WTC11 (cell line): ENCODE results near the gene GABRB2.

ENCODE experiments used
- ATF3 ChIP-seq: sonication (generic); formaldehyde crosslinking; conservative IDR thresholded peaks from 2 replicates; pipeline ENCODE4 v1.8.1; 2022; ENCODE audit warnings: mild to moderate bottlenecking, missing genetic modification reagents
- CBFB ChIP-seq: sonication (generic); formaldehyde crosslinking; IDR thresholded peaks from 2 replicates; pipeline ENCODE4 v1.8.1; 2022; ENCODE audit warnings: mild to moderate bottlenecking, low read depth, missing genetic modification reagents
- CTCF ChIP-seq: fragments of 200-600 bp; IDR thresholded peaks from 2 replicates; pipeline ENCODE4 v1.8.0; 2022; ENCODE audit warnings: antibody characterized with exemption
- E2F1 ChIP-seq: sonication (generic); formaldehyde crosslinking; IDR thresholded peaks from 2 replicates; pipeline ENCODE4 v1.8.0; 2022; ENCODE audit warnings: mild to moderate bottlenecking, missing genetic modification reagents
- FOXP1 ChIP-seq: sonication (generic); formaldehyde crosslinking; IDR thresholded peaks from 2 replicates; pipeline ENCODE4 v1.8.0; 2022; ENCODE audit warnings: missing genetic modification reagents, mild to moderate bottlenecking, moderate library complexity, borderline replicate concordance
- HMGXB4 ChIP-seq: sonication (generic); formaldehyde crosslinking; IDR thresholded peaks from 2 replicates; pipeline ENCODE4 v1.8.1; 2023; ENCODE audit warnings: mild to moderate bottlenecking, moderate library complexity, missing genetic modification reagents
- MAX ChIP-seq: sonication (generic); formaldehyde crosslinking; IDR thresholded peaks from 2 replicates; pipeline ENCODE4 v1.8.0; 2022; ENCODE audit warnings: mild to moderate bottlenecking, missing genetic modification reagents
- MYBL2 ChIP-seq: sonication (generic); formaldehyde crosslinking; IDR thresholded peaks from 2 replicates; pipeline ENCODE4 v1.8.1; 2023; ENCODE audit warnings: mild to moderate bottlenecking, moderate library complexity, missing genetic modification reagents
- NFE2L1 ChIP-seq: sonication (generic); formaldehyde crosslinking; IDR thresholded peaks from 2 replicates; pipeline ENCODE4 v1.8.1; 2023; ENCODE audit warnings: missing genetic modification reagents
- NR1H2 ChIP-seq: sonication (generic); formaldehyde crosslinking; IDR thresholded peaks from 2 replicates; pipeline ENCODE4 v1.9.0; 2021; ENCODE audit warnings: mild to moderate bottlenecking, moderate library complexity, missing genetic modification reagents
- NR2C2 ChIP-seq: sonication (generic); formaldehyde crosslinking; IDR thresholded peaks from 2 replicates; pipeline ENCODE4 v1.8.0; 2022; ENCODE audit warnings: mild to moderate bottlenecking, missing genetic modification reagents
- USF1 ChIP-seq: sonication (generic); formaldehyde crosslinking; IDR thresholded peaks from 2 replicates; pipeline ENCODE4 v1.8.0; 2022; ENCODE audit warnings: mild to moderate bottlenecking, missing genetic modification reagents
- ZNF263 ChIP-seq: sonication (generic); formaldehyde crosslinking; IDR thresholded peaks from 2 replicates; pipeline ENCODE4 v1.8.1; 2022; ENCODE audit warnings: low read depth, mild to moderate bottlenecking, moderate library complexity, missing genetic modification reagents

GRCh38 chr5:161391016-161391415, 155.5 kb downstream of the GABRB2 start:
- TF ChIP-seq NR2C2 (CRISPR knock-in tag) (no peak), NR1H2 (CRISPR knock-in tag) (no peak), ZNF263 (CRISPR knock-in tag) (no peak), MAX (CRISPR knock-in tag) (no peak), CTCF (no peak), FOXP1 (CRISPR knock-in tag) (no peak), NFE2L1 (CRISPR knock-in tag) (no peak), CBFB (CRISPR knock-in tag) (no peak), HMGXB4 (CRISPR knock-in tag) (no peak), ATF3 (CRISPR knock-in tag) (no peak), E2F1 (CRISPR knock-in tag) (no peak), USF1 (CRISPR knock-in tag) (no peak), MYBL2 (CRISPR knock-in tag) (no peak)
